IPS DF 19.7 (cell line): ENCODE measurements around the gene CHRM5.

ENCODE experiments used
- DNase-seq: peaks from one replicate; pipeline ENCODE4 v3.0.0-alpha.2; 2013; ENCODE audit warnings: low read depth, low spot score

The CHRM5 gene

DNA sequence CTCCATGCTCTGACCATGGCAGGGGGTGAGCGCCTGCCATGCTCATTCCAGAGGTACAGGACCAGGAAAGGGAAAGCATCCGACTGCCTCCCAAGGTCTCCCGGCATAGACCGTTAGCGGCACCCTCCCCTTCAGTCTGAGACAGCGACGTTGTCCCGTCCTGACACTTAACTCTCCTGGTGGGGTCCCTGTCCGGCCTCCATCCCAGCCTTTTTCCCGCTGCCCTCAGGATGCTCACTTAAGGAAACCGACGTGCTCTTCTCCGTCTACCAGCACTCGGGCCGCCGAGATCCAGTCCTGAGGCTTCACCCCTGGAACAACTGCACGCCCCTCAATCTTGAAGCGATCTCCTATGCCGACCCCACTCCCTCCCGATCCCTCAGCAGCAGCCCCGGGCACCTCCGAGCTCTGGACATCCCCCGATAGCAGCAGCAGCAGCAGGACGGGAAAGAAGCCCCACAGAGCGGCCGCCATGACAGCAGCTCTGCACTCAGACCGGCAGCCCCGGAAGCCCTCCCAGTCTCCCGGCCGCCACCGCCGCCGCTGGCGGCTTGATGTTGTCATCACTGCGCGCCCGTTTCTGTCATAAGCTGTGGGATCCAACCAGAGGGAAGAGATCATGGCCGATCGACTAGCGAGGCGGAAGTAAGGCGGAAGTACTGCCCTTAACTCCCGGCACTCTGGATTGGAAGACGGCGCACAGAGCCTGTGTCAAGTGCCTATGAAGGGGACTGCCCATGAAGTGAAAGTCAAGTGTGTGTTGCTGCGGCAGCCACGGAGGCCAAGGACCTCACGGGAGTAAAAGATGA lies 133.3 kb downstream of the CHRM5 start, which contains the start of the genes EMC7 and PGBD4:
Gene EMC7 (minus strand): TSS at position 497 of the 809 bp plus-strand sequence. CDS start 23 bp downstream, at position 474.
Gene PGBD4 (plus strand): TSS at position 718 of the 809 bp plus-strand sequence. CDS start 449 bp downstream, outside the sequence.
- DNase-seq: peak; percentile 97

DNA sequence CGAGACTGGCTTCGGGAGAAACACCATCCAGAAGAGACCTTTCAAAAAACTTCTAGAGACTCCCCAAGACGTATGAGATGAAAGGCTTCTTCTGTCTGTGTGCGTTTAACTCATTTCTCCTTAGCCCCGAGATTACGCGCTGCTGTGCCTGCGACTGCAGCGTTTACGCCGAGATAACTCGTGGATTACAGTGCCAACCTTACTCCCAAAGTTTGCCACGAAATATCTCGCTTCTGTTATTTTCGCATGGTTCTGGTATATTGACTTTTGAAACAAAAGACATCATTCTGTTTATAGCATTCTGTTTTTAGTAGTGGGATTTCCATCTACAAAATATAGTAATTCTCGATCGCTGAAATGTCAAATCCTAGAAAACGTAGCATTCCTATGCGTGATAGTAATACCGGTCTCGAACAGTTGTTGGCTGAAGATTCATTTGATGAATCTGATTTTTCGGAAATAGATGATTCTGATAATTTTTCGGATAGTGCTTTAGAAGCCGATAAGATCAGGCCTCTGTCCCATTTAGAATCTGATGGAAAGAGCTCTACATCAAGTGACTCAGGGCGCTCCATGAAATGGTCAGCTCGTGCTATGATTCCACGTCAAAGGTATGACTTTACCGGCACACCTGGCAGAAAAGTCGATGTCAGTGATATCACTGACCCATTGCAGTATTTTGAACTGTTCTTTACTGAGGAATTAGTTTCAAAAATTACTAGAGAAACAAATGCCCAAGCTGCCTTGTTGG lies 134.1 kb downstream of the CHRM5 start:
- DNase-seq: no peak

GRCh38 chr15:34106423-34106822 lies 138.1 kb downstream of the CHRM5 start:
- no peak for DNase-seq

DNA sequence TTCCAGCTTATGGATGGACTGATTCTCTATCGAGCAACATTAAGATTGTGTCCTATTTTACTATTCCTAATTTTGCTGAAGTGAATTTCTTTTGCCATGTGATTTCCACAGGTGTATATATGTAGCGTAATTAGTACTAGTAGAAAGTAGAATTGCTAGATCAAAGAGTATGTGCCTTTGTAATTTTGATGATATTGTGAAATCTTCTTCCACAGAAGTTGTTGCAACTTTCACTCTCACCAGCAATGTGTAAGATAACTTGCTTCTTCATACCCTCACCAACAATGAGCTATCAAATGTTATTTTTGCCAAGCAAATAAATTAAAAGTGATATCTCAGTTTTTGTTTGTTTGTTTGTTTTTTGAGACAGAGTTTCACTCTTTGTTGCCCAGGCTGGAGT lies 139.0 kb downstream of the CHRM5 start:
- no peak for DNase-seq

GRCh38 chr15:34109797-34110663 lies 141.7 kb downstream of the CHRM5 start:
- no peak for DNase-seq

GRCh38 chr15:34111488-34111887 lies 143.2 kb downstream of the CHRM5 start:
- DNase-seq: no peak

- no peak for DNase-seq
Measured at GRCh38 chr15:34114215-34114614, 145.9 kb downstream of the CHRM5 start.

DNA sequence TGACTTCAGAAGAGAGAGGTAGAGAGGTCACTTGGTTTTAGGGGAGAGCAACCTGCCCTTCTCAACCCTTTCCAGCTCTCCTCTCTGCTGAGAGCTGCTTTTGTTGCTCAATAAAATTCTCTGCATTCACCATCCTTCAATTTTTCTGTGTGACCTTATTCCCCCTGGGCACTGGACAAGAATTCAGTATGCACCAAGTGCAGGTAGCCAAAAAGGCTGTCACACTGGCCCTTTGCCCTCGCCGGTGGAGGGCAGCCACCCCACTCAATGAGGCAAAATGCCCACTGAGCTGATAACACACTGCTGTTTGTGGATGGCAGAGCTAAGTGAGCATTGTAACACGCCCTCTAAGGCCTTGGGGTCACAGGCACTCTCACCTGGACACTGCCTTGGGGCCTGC lies 146.4 kb downstream of the CHRM5 start:
- no peak for DNase-seq

DNA sequence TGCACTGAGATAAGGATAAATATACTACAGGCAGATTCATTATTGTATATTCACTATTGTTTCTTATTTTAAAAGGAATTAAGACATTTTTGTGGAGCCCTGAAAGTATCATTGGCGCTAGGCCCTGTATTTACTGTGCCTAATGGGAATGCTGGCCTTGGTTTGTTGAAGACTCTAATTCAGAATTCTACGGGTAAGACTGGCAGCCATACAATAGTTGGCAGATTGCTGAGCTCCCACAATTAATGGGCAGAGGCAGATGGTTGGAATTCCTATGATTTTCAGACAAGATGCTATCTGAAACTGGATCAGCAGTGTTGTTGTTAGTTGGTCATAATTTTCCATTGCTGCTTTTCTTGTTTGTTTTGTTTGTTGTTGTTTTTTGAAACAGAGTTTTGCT lies 148.3 kb downstream of the CHRM5 start:
- DNase-seq: no peak
